ENCODE data around the gene ACVR1. TPM values are rescaled to one million over a fixed set of nuclear protein-coding genes. Genes with fewer than 3 reads are reported as not detected.

The ACVR1 gene
- 12.9 and 22.7 TPM in 2 replicates for total RNA-seq (ENCODE audit: low replicate concordance)

GRCh38 chr2:157876066-157876785 lies at the start of gene ACVR1:
Gene ACVR1, minus strand, starts transcription at chr2:157876330. Its CDS starts 76,837 bp downstream, at chr2:157799493.

Other genes starting within 250 kb of the ACVR1 start
- gene ACVR1C, start 247.5 kb downstream of the ACVR1 start, total RNA-seq (ENCODE audit: low replicate concordance): 0.08 and 0.59 TPM in 2 replicates
- gene UPP2, start 225.5 kb upstream of the ACVR1 start, total RNA-seq (ENCODE audit: low replicate concordance): 0.23 TPM in 1 of 2 replicates, not detected in the other

Data from smooth muscle cell of the coronary artery (primary cell).